GM21423 (cell line): ENCODE results near the gene IKZF2.

ENCODE experiments used
- ATAC-seq: cut with Tn5 transposase; IDR thresholded peaks from one replicate; pipeline ENCODE4 v1.9.1; 2021; ENCODE audit warnings: mild to moderate bottlenecking, moderate library complexity; ENCODE audit not compliant: unreplicated experiment

Gene IKZF2

DNA sequence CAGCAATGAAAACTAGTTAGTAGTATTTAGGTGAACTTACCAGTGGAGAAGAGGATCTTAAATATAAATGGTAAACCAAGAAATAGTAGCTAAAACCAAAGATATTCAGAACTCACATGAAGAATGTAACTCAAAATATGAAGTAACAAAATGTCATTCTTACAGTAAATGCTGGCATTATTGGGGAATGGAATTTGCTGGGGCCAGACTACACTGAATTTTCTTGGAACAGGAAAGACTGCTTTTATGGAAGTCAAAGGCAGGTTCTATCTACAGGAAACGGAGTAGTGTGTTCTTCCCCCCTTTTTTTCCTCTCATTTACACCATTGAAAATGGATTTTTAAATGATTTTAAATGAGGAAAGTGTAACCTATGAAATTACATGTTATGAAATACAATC is 188.7 kb downstream of the IKZF2 start:
- no peak for ATAC-seq

DNA sequence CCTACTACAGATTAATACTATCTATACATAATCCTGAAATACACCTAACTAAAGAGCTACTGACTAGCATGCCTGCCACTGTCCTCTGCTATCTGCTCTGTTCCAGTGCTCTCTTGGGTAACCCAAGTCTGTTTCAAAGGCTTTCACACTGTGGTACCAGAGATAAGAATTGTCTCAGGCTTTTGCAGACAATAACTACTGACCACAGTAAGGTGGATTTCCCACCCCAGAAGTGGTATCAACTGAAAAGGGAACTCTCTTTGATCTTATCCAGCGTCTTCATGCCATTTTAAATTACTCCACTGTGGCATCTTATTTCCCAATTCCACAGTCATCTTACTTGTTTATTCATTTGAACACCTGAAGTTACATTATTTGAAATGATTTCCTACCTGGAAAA is 190.2 kb downstream of the IKZF2 start:
- ATAC-seq: no peak

GRCh38 chr2:212960336-212960735 is 191.1 kb downstream of the IKZF2 start:
- no peak for ATAC-seq

GRCh38 chr2:212959471-212960117 is 191.8 kb downstream of the IKZF2 start:
- no peak for ATAC-seq

- ATAC-seq: no peak
Observed at GRCh38 chr2:212958757-212959295, 192.6 kb downstream of the IKZF2 start.

GRCh38 chr2:212958133-212958532 is 193.3 kb downstream of the IKZF2 start:
- no peak for ATAC-seq

GRCh38 chr2:212957624-212958023 is 193.8 kb downstream of the IKZF2 start:
- ATAC-seq: no peak

GRCh38 chr2:212956665-212957607 is 194.5 kb downstream of the IKZF2 start:
- ATAC-seq: no peak

DNA sequence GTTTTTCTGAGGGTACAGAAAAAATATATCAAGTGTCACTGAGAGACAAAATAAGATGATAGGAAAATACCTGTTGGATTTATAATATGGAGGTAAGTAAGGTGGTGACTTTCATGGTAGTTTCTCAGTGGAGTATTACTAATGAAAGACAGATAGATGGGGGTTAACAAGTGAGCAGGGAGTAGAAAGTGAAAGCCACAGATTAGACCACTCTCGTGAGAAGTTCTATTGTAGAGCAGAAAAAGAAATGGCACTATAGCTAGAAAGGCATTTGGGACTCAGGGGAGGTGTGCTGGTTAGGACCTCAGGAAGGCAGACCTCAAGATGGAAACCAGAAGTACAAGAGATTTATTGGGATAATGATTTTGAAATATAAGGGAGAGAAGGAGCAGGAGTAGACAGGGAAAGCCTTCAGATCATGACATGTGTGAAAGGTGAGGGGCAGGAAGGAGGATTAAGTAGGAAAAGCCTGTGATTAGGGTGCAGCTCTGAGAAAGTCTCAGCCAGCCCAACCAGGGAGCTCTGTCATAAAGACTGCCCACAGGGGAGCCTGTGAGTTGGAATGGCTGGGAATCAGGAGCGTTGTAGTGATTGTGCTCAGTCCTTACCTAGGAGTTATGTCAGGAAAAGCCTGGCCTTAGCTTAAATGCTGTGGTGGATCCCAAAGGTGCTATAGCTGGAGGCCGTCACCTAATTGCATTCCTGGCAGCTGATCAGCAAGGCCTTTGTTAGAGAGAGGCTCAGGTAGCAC is 198.1 kb downstream of the IKZF2 start:
- peak; percentile 92 for ATAC-seq

DNA sequence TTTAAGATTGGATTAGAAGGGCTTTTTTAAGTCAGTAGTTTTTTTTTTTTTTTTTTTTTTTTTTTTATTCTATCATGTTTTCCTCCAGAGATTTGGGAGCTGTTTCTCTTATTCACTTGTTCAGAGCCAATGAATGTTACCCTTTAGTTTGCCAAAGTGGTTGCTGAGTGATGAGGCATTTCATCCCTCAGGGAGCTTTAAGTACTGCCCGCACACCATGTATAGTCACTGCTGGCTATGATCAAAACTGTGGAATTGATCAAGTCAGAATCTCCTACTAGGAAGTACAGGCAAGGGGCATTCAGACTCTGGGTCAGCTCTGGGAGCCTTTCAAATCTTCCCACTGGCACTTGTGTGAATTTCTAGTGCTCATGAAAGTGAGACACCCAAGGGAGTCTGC is 201.6 kb downstream of the IKZF2 start:
- no peak for ATAC-seq
